ENCODE results near the gene SLC49A3.
"Not testable (repeated sequence)": the region's sequence is repeated elsewhere in the genome, so short reads cannot be mapped to it uniquely, and the experiment has no call there.

SLC49A3 gene

GRCh38 chr4:688854-689681, at the start of gene SLC49A3:
TSS of gene SLC49A3 (minus strand) at chr4:689151. CDS start at chr4:689127, 24 bp downstream.
- TF ChIP-seq, protein P1, sequence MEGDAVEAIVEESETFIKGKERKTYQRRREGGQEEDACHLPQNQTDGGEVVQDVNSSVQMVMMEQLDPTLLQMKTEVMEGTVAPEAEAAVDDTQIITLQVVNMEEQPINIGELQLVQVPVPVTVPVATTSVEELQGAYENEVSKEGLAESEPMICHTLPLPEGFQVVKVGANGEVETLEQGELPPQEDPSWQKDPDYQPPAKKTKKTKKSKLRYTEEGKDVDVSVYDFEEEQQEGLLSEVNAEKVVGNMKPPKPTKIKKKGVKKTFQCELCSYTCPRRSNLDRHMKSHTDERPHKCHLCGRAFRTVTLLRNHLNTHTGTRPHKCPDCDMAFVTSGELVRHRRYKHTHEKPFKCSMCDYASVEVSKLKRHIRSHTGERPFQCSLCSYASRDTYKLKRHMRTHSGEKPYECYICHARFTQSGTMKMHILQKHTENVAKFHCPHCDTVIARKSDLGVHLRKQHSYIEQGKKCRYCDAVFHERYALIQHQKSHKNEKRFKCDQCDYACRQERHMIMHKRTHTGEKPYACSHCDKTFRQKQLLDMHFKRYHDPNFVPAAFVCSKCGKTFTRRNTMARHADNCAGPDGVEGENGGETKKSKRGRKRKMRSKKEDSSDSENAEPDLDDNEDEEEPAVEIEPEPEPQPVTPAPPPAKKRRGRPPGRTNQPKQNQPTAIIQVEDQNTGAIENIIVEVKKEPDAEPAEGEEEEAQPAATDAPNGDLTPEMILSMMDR (IDR thresholded peaks at IDR 0.05; ENCODE audit: extremely low read depth, insufficient read depth, missing control alignments): no peak
- in situ Hi-C loops (cut with MboI; ENCODE audit: low pct_unique_long_range_greater_than_20kb, low sequenced_read_pairs, unreplicated experiment): no loop called here
- no peak for DNase-seq (ENCODE audit: low spot score)

GRCh38 chr4:736561-736960, 47.6 kb upstream of the SLC49A3 start:
- in situ Hi-C loops (cut with MboI; ENCODE audit: low pct_unique_long_range_greater_than_20kb, low sequenced_read_pairs, unreplicated experiment); DNase-seq (ENCODE audit: low spot score): not testable (repeated sequence)

DNA sequence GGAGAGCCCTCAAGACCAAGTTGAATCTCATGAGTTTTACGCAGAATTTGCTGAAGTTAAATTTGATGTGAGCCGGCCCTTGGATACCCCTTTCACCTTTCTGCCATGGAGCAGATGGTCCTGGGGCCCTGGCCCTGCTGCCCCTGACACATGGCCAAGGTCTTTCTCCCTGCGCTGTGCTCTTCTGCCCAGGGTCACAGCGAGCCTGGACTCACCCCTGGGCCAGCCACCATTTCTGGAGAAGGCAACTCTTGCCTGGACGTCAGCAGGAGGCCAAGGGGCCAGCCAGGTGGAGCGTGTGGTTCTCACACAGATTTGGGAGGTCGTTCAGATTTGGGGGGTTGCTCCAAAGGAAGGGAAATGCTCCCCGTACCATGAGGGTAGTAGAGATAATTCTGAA, 46.6 kb upstream of the SLC49A3 start:
- DNase-seq (ENCODE audit: low spot score): no peak
- TF ChIP-seq, protein P1 (IDR thresholded peaks at IDR 0.05; ENCODE audit: extremely low read depth, insufficient read depth, missing control alignments): no peak
- in situ Hi-C loops (cut with MboI; ENCODE audit: low pct_unique_long_range_greater_than_20kb, low sequenced_read_pairs, unreplicated experiment): no loop called here

GRCh38 chr4:734951-735350, 46.0 kb upstream of the SLC49A3 start:
- DNase-seq (ENCODE audit: low spot score): no peak
- TF ChIP-seq, protein P1 (IDR thresholded peaks at IDR 0.05; ENCODE audit: extremely low read depth, insufficient read depth, missing control alignments): no peak
- in situ Hi-C loops (cut with MboI; ENCODE audit: low pct_unique_long_range_greater_than_20kb, low sequenced_read_pairs, unreplicated experiment): no loop called here

DNA sequence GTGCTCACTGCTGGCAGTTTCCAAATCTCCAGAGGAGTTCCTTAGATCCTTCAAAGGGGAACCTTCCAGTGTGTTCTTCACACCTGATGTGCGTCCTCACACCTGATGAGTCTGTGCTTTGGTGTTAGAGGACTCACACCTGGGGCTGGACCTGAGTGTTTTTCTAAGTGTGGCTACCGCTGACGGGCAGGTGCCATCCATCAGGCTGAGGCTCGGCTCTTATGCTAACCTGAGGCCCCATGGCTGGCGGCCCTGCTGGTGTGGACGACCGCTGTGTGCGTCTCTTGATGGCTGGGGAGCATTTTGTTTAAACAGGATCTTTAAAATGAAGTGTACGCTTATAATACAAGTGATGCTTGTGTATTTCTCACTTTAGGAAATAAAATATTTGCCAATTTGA, 45.1 kb upstream of the SLC49A3 start:
- in situ Hi-C loops (cut with MboI; ENCODE audit: low pct_unique_long_range_greater_than_20kb, low sequenced_read_pairs, unreplicated experiment): no loop called here
- no peak for DNase-seq (ENCODE audit: low spot score)
- TF ChIP-seq, protein P1 (IDR thresholded peaks at IDR 0.05; ENCODE audit: extremely low read depth, insufficient read depth, missing control alignments): no peak

DNA sequence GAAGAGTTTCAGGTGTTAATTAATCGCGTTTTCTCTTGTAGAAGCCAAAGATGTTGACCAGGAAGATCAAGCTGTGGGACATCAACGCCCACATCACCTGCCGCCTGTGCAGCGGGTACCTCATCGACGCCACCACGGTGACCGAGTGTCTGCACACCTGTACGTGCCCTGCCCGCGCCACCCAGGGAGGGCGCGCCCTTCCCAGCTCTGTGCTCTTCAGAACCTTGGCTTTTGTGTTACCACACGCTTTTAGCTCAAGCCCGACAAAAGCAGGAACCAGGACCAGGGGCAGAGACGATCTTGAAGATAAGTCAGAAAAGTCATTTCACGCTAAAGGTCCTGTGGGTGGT, 44.7 kb upstream of the SLC49A3 start:
- DNase-seq (ENCODE audit: low spot score): no peak
- TF ChIP-seq, protein P1 (IDR thresholded peaks at IDR 0.05; ENCODE audit: extremely low read depth, insufficient read depth, missing control alignments): no peak
- in situ Hi-C loops (cut with MboI; ENCODE audit: low pct_unique_long_range_greater_than_20kb, low sequenced_read_pairs, unreplicated experiment): no loop called here

DNA sequence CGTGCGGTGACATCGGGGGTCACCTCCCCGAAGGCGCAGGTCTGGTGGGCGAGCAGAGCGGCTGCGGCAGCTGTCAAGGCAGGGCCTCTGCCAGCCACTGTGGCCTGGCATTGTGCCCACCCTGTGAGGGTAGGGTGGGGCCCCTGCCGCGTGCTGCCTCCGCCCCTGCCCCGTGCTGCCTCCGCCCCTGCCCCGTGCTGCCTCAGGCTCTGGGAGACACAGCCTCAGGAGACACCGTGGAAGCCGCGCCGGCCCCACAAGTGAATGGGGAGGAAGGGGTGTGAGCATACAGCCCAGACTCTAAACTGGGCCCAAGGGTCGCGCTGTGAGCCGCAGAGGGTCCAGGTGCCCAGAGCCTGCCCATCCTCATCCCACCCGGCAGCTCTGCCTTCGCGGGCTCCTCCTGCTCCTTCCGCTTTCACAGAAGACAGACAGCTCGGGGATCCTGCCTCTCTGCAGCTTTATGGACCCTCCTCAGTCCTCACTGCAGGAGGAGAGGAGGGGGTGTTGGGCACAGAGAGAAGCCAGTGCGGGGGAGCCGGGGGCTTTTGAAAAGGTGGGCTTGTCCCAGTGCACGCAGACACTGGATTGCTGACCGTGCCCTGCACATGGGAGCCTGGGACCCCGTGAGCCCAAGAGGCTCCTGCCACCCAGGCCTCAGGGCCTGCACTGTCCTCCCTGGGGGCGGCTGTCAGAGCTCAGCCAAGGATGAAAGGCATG, 44.1 kb upstream of the SLC49A3 start:
- TF ChIP-seq, protein P1 (IDR thresholded peaks at IDR 0.05; ENCODE audit: extremely low read depth, insufficient read depth, missing control alignments): no peak
- DNase-seq (ENCODE audit: low spot score): no peak
- in situ Hi-C loops (cut with MboI; ENCODE audit: low pct_unique_long_range_greater_than_20kb, low sequenced_read_pairs, unreplicated experiment): no loop called here
